Keratinocyte (primary cell): Measurements from ENCODE around the gene VPS13D. TPM values are rescaled to one million over a fixed set of nuclear protein-coding genes. Genes with fewer than 3 reads are reported as not detected.

Source experiments
- DNase-seq: peaks from one replicate; pipeline ENCODE4 v3.0.0-alpha.2; 2011; ENCODE audit warnings: low read depth, missing footprints, low spot score
- FAIRE-seq: peaks from 2 replicates; lab custom pipeline; 2011; peaks lifted over from hg19 to GRCh38; lab: Jason Lieb, UNC
- H2AFZ ChIP-seq: 2 replicates; pipeline ENCODE4 v1.6.0; 2012; ENCODE audit warnings: low read length, control low read depth, inconsistent platforms; ENCODE audit not compliant: control insufficient read depth
- H3K27ac ChIP-seq: 2 replicates; pipeline ENCODE4 v1.5.1; 2011; ENCODE audit warnings: low read length; ENCODE audit not compliant: control insufficient read depth, insufficient read depth
- H3K27me3 ChIP-seq: 3 replicates; pipeline ENCODE4 v1.6.0; 2011; ENCODE audit warnings: low read length; ENCODE audit not compliant: control insufficient read depth, insufficient read depth; ENCODE audit errors: extremely low read depth
- H3K36me3 ChIP-seq, 2 experiments: 2 replicates in 1 of 2; 3 replicates in 1 of 2; pipeline ENCODE4 v1.5.1; 2011; ENCODE audit warnings: low read length in 2 of 2, mild to moderate bottlenecking in 1 of 2; ENCODE audit not compliant: control insufficient read depth in 2 of 2, insufficient read depth in 2 of 2; ENCODE audit errors: extremely low read depth in 1 of 2
- H3K4me1 ChIP-seq: 3 replicates; pipeline ENCODE4 v1.5.1; 2011; ENCODE audit warnings: low read length; ENCODE audit not compliant: control insufficient read depth, insufficient read depth; ENCODE audit errors: extremely low read depth
- H3K4me2 ChIP-seq: 3 replicates; pipeline ENCODE4 v1.6.0; 2011; ENCODE audit warnings: low read depth, low read length; ENCODE audit not compliant: control insufficient read depth, insufficient read depth; ENCODE audit errors: extremely low read depth
- H3K4me3 ChIP-seq, 3 experiments: fragments of 200-600 bp in 1 of 3; sonication (generic) in 1 of 3; 2 replicates in 2 of 3; 3 replicates in 1 of 3; pipeline ENCODE4 v1.5.1; 2011 to 2016; ENCODE audit warnings: low read length in 3 of 3, mild to moderate bottlenecking in 3 of 3, control low read depth in 2 of 3, inconsistent platforms in 1 of 3, low read depth in 1 of 3, mixed read lengths in 1 of 3, mixed run types in 1 of 3, moderate library complexity in 1 of 3; ENCODE audit not compliant: control insufficient read depth in 2 of 3, insufficient read depth in 2 of 3; ENCODE audit errors: extremely low read depth in 1 of 3
- H3K79me2 ChIP-seq: 2 replicates; pipeline ENCODE4 v1.6.0; 2012; ENCODE audit warnings: low read length; ENCODE audit not compliant: control insufficient read depth, insufficient read depth
- H3K9ac ChIP-seq: 3 replicates; pipeline ENCODE4 v1.6.0; 2011; ENCODE audit warnings: low read length; ENCODE audit not compliant: control insufficient read depth, insufficient read depth; ENCODE audit errors: extremely low read depth
- H3K9me1 ChIP-seq: 3 replicates; pipeline ENCODE4 v1.6.0; 2011; ENCODE audit warnings: low read length; ENCODE audit not compliant: control insufficient read depth, insufficient read depth; ENCODE audit errors: extremely low read depth
- H3K9me3 ChIP-seq: 2 replicates; pipeline ENCODE4 v1.5.1; 2012; ENCODE audit warnings: low read depth, low read length; ENCODE audit not compliant: control insufficient read depth
- H4K20me1 ChIP-seq: 3 replicates; pipeline ENCODE4 v1.6.0; 2011; ENCODE audit warnings: low read length; ENCODE audit not compliant: control insufficient read depth, insufficient read depth; ENCODE audit errors: extremely low read depth
- EZH2 ChIP-seq: IDR thresholded peaks from one replicate; pipeline ENCODE4 v1.6.1; 2012; ENCODE audit warnings: inconsistent platforms, mild to moderate bottlenecking, low read length, moderate library complexity
- dilution Hi-C: fragments of 300-500 bp; cut with MboI; formaldehyde crosslinking; loops from one replicate; pipeline ENCODE4 v1.7.0; 2020; ENCODE audit warnings: low sequenced_read_pairs; ENCODE audit not compliant: extremely low pct_ligation_motif_present
- polyA plus RNA-seq, 5 experiments: library from polyadenylated mRNA; depleted of rRNA in 3 of 5; stranded (reverse) in 3 of 5; stranded (forward) in 1 of 5; unstranded in 1 of 5; fragments of >200 nt; gene quantifications; 1 replicate in 1 of 5; 2 replicates in 3 of 5; 3 replicates in 1 of 5; pipeline versions ENCODE4 v1.2.1 to v1.2.3, GENCODE V29; 2011 to 2012; ENCODE audit warnings: missing spikeins in 2 of 5, low read depth in 1 of 5, low replicate concordance in 1 of 5
- TF ChIP-seq, protein P1 (sequence below), 3 experiments: IDR thresholded peaks in 1 of 3; conservative IDR thresholded peaks in 1 of 3; optimal IDR thresholded peaks in 1 of 3; 2 replicates in 2 of 3; 3 replicates in 1 of 3; pipeline versions ENCODE3 to v1.5.1; 2011; ENCODE audit warnings: low read length in 3 of 3, mild to moderate bottlenecking in 3 of 3, moderate library complexity in 2 of 3, control low read depth in 1 of 3, inconsistent platforms in 1 of 3; ENCODE audit not compliant: insufficient read depth in 2 of 3; ENCODE audit errors: extremely low read depth in 1 of 3

The VPS13D gene
- polyA plus RNA-seq, 1 donor (not counting 4 experiments of a cell fraction or from before 2014, with no cell fraction given) = 19.0 TPM

DNA sequence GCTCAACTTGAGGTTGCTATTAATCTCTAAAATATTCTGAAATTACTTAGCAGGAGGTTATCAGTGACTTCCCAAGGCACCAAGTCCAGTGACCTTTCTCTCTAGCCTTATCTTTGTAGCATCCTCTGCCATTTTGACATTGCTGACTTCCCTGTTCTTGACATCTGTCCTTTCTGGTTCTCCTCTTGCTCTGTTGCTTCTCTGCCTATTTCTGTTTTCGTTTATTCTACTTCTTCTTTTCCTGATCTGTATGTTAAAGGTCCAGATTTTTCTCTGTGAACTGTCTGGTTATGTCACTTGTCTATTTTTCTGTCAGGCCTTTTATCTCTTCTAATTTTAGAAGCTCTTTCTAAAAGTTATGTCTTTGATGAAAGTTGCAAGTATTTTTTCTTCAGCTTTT, 178.8 kb downstream of the VPS13D start:
- Histone ChIP-seq H3K9me3 (no peaks in the 10 kb centered on the region), H3K27ac (no peak overlapping the region), H2AFZ (no peak overlapping the region), H3K79me2 (no peaks in the 10 kb centered on the region), H3K4me3 (no peak overlapping the region), H3K9me1 (no peaks in the 10 kb centered on the region), H3K27me3 (no peaks in the 10 kb centered on the region), H3K36me3 (peaks cover 9 to 22% of the 10 kb centered on the region in 2 experiments), H4K20me1 (no peaks in the 10 kb centered on the region), H3K4me2 (no peak overlapping the region), H3K4me1 (no peaks in the 10 kb centered on the region), H3K9ac (no peak overlapping the region)
- dilution Hi-C loops = no loop called here
- FAIRE-seq (no peak), DNase-seq (no peak)
- no peak for TF ChIP-seq EZH2
- TF ChIP-seq, protein P1, sequence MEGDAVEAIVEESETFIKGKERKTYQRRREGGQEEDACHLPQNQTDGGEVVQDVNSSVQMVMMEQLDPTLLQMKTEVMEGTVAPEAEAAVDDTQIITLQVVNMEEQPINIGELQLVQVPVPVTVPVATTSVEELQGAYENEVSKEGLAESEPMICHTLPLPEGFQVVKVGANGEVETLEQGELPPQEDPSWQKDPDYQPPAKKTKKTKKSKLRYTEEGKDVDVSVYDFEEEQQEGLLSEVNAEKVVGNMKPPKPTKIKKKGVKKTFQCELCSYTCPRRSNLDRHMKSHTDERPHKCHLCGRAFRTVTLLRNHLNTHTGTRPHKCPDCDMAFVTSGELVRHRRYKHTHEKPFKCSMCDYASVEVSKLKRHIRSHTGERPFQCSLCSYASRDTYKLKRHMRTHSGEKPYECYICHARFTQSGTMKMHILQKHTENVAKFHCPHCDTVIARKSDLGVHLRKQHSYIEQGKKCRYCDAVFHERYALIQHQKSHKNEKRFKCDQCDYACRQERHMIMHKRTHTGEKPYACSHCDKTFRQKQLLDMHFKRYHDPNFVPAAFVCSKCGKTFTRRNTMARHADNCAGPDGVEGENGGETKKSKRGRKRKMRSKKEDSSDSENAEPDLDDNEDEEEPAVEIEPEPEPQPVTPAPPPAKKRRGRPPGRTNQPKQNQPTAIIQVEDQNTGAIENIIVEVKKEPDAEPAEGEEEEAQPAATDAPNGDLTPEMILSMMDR (optimal IDR thresholded peaks at IDR 0.05 in 1 of 3, IDR thresholded peaks at IDR 0.05 in 1 of 3, conservative IDR thresholded peaks at IDR 0.05 in 1 of 3; ENCODE audit: extremely low read depth in 1 of 3, insufficient read depth in 2 of 3, low read length in 3 of 3) = no peak

- Histone ChIP-seq H3K79me2 (no peaks in the 10 kb centered on the region), H4K20me1 (no peaks in the 10 kb centered on the region), H3K4me1 (no peaks in the 10 kb centered on the region), H2AFZ (no peak overlapping the region), H3K27ac (no peak overlapping the region), H3K9me1 (no peaks in the 10 kb centered on the region), H3K27me3 (no peaks in the 10 kb centered on the region), H3K4me3 (no peak overlapping the region), H3K4me2 (no peak overlapping the region), H3K9me3 (no peaks in the 10 kb centered on the region), H3K9ac (no peak overlapping the region), H3K36me3 (peaks cover 9 to 18% of the 10 kb centered on the region in 2 experiments)
- DNase-seq (no peak), FAIRE-seq (no peak)
- TF ChIP-seq EZH2 = no peak
- TF ChIP-seq, protein P1 (optimal IDR thresholded peaks at IDR 0.05 in 1 of 3, IDR thresholded peaks at IDR 0.05 in 1 of 3, conservative IDR thresholded peaks at IDR 0.05 in 1 of 3; ENCODE audit: extremely low read depth in 1 of 3, insufficient read depth in 2 of 3, low read length in 3 of 3) = no peak
- dilution Hi-C loops = no loop called here
These were observed 179.9 kb downstream of the VPS13D start for GRCh38 chr1:12409681-12410080.
